ENCODE data around the gene SYNE1. TPM values are rescaled to one million over a fixed set of nuclear protein-coding genes. Genes with fewer than 3 reads are reported as not detected.
"Not testable (repeated sequence)": the region's sequence is repeated elsewhere in the genome, so short reads cannot be mapped to it uniquely, and the experiment has no call there.

The SYNE1 gene
- polyA plus RNA-seq, 1 donor from 2014 or later = 30.9 TPM

DNA sequence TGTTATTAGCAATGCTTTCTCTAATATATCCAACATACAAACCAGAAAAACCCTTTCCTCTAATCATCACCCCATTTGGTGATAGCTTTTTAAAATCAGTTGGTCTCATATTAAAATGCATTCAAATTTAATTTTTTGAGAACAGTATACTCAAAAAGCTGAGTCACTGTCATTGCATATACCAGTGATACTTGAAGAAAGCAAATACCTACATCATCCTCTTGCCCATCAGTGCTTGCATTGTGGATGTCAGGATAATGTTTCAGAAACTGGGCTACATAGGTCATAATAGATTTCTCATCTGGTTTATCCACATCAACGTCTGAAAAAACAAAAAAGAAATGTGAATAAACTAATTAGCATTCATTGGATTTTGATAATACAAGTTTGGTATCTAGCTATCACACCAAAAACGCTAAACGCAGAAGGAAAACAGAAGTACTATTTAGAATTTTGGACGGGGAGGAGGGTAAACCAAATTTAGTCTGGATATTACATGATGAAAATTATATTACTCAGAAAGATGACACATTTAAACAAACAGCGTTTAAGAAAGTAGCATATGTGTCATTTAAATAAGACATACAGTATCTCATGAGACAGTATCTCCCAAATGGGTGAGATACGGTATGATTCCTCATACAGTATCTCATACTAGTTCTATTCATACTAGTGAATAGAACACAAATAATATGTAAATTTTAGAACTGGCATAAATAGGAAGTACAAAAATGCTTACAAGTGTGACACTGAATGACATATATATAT lies 134.6 kb downstream of the SYNE1 start:
- H3K9me3 Mint-ChIP-seq = no peaks in the 10 kb centered on the region
- no peaks in the 10 kb centered on the region for H3K36me3 Mint-ChIP-seq
- H3K27me3 Mint-ChIP-seq = no peaks in the 10 kb centered on the region
- no peak overlapping the region for H3K4me3 Mint-ChIP-seq
- no peaks in the 10 kb centered on the region for H3K4me1 Mint-ChIP-seq
- no peak overlapping the region for H3K27ac Mint-ChIP-seq

DNA sequence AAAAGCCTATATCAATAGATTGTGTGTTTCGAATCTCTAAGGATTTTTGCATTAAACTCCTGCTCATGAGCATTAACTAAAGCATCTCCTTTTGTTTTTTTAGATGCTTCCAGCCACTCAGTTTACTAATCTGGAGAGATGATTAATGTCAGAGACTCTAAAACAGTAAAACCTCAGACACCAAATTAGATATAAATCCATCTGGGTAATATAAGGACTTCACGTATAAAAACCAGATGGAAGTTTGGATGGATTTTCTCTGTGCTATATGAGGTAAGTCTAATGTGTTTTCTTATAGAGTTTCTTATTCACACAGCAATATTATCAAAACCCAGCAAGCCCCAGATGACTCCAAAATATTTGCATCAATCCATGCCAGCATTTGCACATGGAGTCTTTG lies 137.2 kb downstream of the SYNE1 start:
- no peaks in the 10 kb centered on the region for H3K4me1 Mint-ChIP-seq
- no peak overlapping the region for H3K27ac Mint-ChIP-seq
- H3K4me3 Mint-ChIP-seq = no peak overlapping the region
- no peaks in the 10 kb centered on the region for H3K36me3 Mint-ChIP-seq
- no peaks in the 10 kb centered on the region for H3K9me3 Mint-ChIP-seq
- no peaks in the 10 kb centered on the region for H3K27me3 Mint-ChIP-seq

- Mint-ChIP-seq H3K36me3 (no peaks in the 10 kb centered on the region), H3K27ac (no peak overlapping the region), H3K4me1 (no peaks in the 10 kb centered on the region), H3K9me3 (no peaks in the 10 kb centered on the region), H3K4me3 (no peak overlapping the region), H3K27me3 (no peaks in the 10 kb centered on the region)
These were observed 140.4 kb downstream of the SYNE1 start for GRCh38 chr6:152496731-152497130.

DNA sequence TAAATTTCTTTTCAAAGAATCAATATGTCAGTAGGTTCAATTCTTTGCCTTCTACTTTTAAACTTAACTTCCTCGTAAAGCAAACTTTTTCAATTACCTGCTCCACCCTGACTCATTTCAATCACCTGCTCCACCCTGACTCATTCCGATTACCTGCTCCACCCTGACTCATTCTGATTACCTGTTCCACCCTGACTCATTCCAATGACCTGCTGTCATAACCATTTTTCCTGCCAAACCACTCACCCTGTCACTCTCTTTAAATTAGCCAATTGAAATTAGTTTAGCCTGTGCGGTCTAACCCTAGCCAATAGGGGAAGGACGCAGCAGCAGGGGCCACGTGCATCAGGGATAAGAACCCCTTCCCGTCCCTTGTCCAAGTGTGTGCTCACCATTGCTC lies 141.7 kb downstream of the SYNE1 start:
- not testable (repeated sequence) for H3K27me3 Mint-ChIP-seq, H3K27ac Mint-ChIP-seq, H3K4me3 Mint-ChIP-seq, H3K36me3 Mint-ChIP-seq, H3K4me1 Mint-ChIP-seq, H3K9me3 Mint-ChIP-seq

- H3K9me3 Mint-ChIP-seq, H3K4me1 Mint-ChIP-seq, H3K27ac Mint-ChIP-seq, H3K36me3 Mint-ChIP-seq, H3K27me3 Mint-ChIP-seq, H3K4me3 Mint-ChIP-seq: not testable (repeated sequence)
These were observed 144.9 kb downstream of the SYNE1 start for GRCh38 chr6:152492281-152492680.

- not testable (repeated sequence) for H3K27me3 Mint-ChIP-seq, H3K9me3 Mint-ChIP-seq, H3K4me3 Mint-ChIP-seq, H3K4me1 Mint-ChIP-seq, H3K27ac Mint-ChIP-seq, H3K36me3 Mint-ChIP-seq
These were observed 145.7 kb downstream of the SYNE1 start for GRCh38 chr6:152491501-152491900.

- H3K9me3 Mint-ChIP-seq, H3K4me3 Mint-ChIP-seq, H3K4me1 Mint-ChIP-seq, H3K27ac Mint-ChIP-seq, H3K27me3 Mint-ChIP-seq, H3K36me3 Mint-ChIP-seq: not testable (repeated sequence)
These were observed 146.2 kb downstream of the SYNE1 start for GRCh38 chr6:152490971-152491378.

DNA sequence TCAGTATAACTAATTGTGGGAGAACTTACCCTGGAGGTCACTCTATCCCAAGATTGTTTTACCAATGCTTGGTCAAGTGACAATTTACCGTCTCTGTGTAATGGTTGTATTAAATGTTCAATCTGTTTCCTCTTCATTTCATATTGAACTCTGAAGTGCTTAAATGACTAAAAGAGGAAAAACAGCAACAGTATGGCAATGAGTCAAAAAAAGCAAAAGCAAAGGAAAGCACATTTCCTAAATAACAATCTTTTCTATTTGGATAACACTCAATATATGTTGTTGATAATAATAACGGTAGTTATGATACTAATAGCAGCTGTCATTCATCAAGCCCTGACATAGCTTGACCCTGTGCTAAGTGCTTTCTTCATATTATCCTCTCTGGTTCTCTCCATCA lies 152.4 kb downstream of the SYNE1 start:
- H3K4me3 Mint-ChIP-seq = no peak overlapping the region
- no peak overlapping the region for H3K27ac Mint-ChIP-seq
- no peaks in the 10 kb centered on the region for H3K36me3 Mint-ChIP-seq
- H3K27me3 Mint-ChIP-seq = no peaks in the 10 kb centered on the region
- H3K4me1 Mint-ChIP-seq = no peaks in the 10 kb centered on the region
- no peaks in the 10 kb centered on the region for H3K9me3 Mint-ChIP-seq

DNA sequence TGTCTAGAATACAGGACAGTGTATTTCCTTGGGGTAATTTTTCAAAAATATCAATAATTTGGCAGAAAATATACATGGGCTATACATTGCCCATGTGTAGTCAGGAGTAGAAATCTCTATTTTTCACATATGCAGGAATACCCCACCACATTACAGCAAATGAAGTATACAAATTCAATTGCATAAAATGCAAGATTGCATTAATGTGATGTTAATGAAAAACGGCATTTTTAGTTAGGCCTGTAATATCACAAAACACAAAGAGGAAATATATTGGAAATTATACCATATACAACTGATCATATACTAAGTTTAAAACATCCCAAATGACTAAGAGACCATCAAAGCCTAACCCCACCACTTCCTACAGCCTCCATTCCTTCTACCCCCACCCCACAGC lies 154.9 kb downstream of the SYNE1 start:
- Mint-ChIP-seq H3K9me3 (no peaks in the 10 kb centered on the region), H3K4me1 (no peaks in the 10 kb centered on the region), H3K27me3 (no peaks in the 10 kb centered on the region), H3K27ac (no peak overlapping the region), H3K36me3 (no peaks in the 10 kb centered on the region), H3K4me3 (no peak overlapping the region)

GRCh38 chr6:152478377-152479010 lies 158.7 kb downstream of the SYNE1 start:
- H3K27ac Mint-ChIP-seq = no peak overlapping the region
- no peaks in the 10 kb centered on the region for H3K36me3 Mint-ChIP-seq
- no peak overlapping the region for H3K4me3 Mint-ChIP-seq
- peaks cover 0 to 4% (median 3%) of the 10 kb centered on the region in 3 donors for H3K9me3 Mint-ChIP-seq
- H3K27me3 Mint-ChIP-seq = peaks cover 2% of the 10 kb centered on the region
- H3K4me1 Mint-ChIP-seq = no peaks in the 10 kb centered on the region

DNA sequence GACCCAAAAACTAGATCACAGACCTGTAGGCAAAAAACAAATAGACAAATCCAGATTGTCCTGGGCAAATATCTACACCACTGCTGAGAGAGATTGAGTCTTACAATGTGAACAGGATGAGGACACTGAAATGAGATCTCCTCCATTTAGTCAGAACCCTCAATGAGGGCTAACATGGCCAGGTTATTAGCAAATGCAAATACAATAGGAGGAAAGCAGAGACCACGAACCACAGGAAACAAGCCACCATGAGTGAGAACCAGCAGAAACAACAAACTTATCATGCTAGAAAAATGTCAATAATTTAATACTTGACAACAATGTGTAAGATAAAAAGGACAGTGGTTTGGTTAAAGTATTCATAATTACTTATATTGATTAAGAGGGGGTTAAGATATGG lies 162.8 kb downstream of the SYNE1 start:
- Mint-ChIP-seq H3K27ac (no peak overlapping the region), H3K4me3 (no peak overlapping the region), H3K4me1 (no peaks in the 10 kb centered on the region), H3K9me3 (peaks cover 0 to 4% (median 3%) of the 10 kb centered on the region in 3 donors), H3K36me3 (no peaks in the 10 kb centered on the region), H3K27me3 (peaks cover 2% of the 10 kb centered on the region)

GRCh38 chr6:152472325-152472724 lies 164.8 kb downstream of the SYNE1 start:
- Mint-ChIP-seq H3K9me3 (peaks cover 0 to 4% (median 3%) of the 10 kb centered on the region in 3 donors), H3K4me3 (no peak overlapping the region), H3K36me3 (no peaks in the 10 kb centered on the region), H3K4me1 (no peaks in the 10 kb centered on the region), H3K27me3 (peaks cover 2% of the 10 kb centered on the region), H3K27ac (no peak overlapping the region)

DNA sequence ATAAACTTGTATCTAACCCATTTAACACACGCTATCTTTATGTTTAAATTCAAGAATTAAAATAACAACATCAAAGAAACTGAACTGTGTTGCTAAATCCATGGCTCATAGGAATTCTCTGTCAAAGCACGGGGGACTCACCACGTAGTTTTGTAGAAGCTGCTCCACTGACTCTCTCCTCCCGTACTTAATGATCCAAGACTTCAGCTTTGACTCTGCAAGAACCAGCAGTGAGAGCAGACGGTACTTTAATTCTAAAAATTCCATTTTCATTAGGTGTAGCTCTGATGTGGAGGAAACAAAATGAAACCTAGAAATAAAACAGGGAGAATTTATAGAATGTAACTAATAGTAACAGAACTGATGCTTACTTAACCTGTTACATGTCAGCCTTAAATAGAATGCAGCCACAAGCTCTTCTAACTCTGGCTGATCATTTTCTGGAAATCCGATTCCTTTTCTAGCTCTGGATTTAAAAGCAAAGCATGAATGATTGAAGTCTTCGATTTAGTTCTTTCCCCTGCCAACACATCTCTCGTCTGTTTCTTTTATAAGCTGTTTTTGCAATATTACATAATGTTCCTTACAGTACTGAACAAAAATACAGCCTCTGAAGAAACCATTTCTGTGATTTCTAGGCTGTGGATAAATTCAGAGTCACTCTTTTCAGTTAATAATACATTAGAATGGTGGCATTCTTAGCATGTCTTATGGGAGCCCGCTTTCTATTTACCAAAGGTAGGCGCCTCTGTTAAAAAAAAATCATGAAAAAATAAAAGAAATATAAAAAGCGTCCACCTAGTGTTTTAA lies 165.5 kb downstream of the SYNE1 start:
- H3K4me3 Mint-ChIP-seq = no peak overlapping the region
- no peak overlapping the region for H3K27ac Mint-ChIP-seq
- H3K9me3 Mint-ChIP-seq = peaks cover 0 to 4% (median 3%) of the 10 kb centered on the region in 3 donors
- peaks cover 2% of the 10 kb centered on the region for H3K27me3 Mint-ChIP-seq
- no peaks in the 10 kb centered on the region for H3K36me3 Mint-ChIP-seq
- no peaks in the 10 kb centered on the region for H3K4me1 Mint-ChIP-seq

- Mint-ChIP-seq H3K27me3 (no peaks in the 10 kb centered on the region), H3K4me1 (peaks cover 0 to 6% (median 0%) of the 10 kb centered on the region in 3 donors), H3K36me3 (peaks cover 2% of the 10 kb centered on the region), H3K9me3 (no peaks in the 10 kb centered on the region), H3K4me3 (no peak overlapping the region), H3K27ac (no peak overlapping the region)
These were observed 174.0 kb downstream of the SYNE1 start for GRCh38 chr6:152463164-152463563.

DNA sequence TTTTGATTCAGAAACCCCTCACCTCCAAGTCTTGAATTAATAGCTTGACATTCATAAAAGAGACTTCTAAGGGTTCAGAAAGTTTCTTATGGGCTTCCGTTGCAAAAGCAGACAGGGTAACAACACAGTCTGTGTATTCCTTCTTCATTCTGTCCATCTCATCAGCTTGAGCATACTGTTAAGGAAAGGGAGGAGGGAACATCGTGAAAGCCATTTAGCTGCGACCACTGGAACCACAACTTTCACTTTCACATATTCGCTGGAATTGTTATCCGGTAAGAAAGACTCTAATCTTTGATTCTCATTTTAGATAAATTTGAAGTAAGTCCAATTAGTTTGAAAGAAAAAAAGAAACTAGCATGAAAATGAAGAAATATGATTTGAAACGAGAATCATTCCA lies 174.4 kb downstream of the SYNE1 start:
- Mint-ChIP-seq H3K36me3 (peaks cover 2% of the 10 kb centered on the region), H3K27ac (no peak overlapping the region)

More for the DNA sequence above, 174.4 kb downstream of the SYNE1 start:
- no peaks in the 10 kb centered on the region for H3K9me3 Mint-ChIP-seq
- no peaks in the 10 kb centered on the region for H3K27me3 Mint-ChIP-seq
- no peak overlapping the region for H3K4me3 Mint-ChIP-seq
- peaks cover 0 to 6% (median 0%) of the 10 kb centered on the region in 3 donors for H3K4me1 Mint-ChIP-seq

Data from IgD-negative memory B cell (primary cell).